Right ventricle myocardium inferior (tissue), 1 donor: ENCODE measurements around the gene UBASH3B. TPM values are rescaled to one million over a fixed set of nuclear protein-coding genes. Genes with fewer than 3 reads are reported as not detected.

ENCODE experiments used
- ATAC-seq: fragments of 200-7000 bp; cut with Tn5 transposase; one replicate; pipeline ENCODE4 v1.9.1; 2020; ENCODE audit warnings: mild to moderate bottlenecking, moderate library complexity
- DNase-seq: peaks from one replicate; pipeline ENCODE4 v3.0.0; 2021; ENCODE audit errors: missing footprints
- intact Hi-C: fragments of 100-400 bp; cut with DNase I; formaldehyde crosslinking; loops from one replicate; pipeline ENCODE4 v1.11.0; 2022
- total RNA-seq: library from RNA; stranded (reverse); fragmentation: NEBNext Ultra II Directional; extraction: Animal tissue kit (Norgen Biotek cat#: 25700); gene quantifications from one replicate; pipeline ENCODE4 v1.2.1, GENCODE V29; 2021
- donor health status: DM: no; HTN: yes; CAD: no; lungs with severe emphysema.

UBASH3B gene
- total RNA-seq, 1 donor from 2014 or later, result 3.5 TPM

- no peak for ATAC-seq
These were observed 135.9 kb downstream of the UBASH3B start for GRCh38 chr11:122791411-122791810.

GRCh38 chr11:122791836-122792235 lies 136.3 kb downstream of the UBASH3B start:
- ATAC-seq, result no peak
- intact Hi-C loops, result no loop called here
- DNase-seq, result no peak

More at GRCh38 chr11:122791411-122791810, 135.9 kb downstream of the UBASH3B start:
- intact Hi-C loops, result no loop called here
- DNase-seq, result no peak

GRCh38 chr11:122793515-122793914 lies 138.0 kb downstream of the UBASH3B start:
- no peak for DNase-seq
- no peak for ATAC-seq
- intact Hi-C loops, result no loop called here

- ATAC-seq (no peak), DNase-seq (no peak)
These were observed 139.8 kb downstream of the UBASH3B start for GRCh38 chr11:122795307-122795706.

GRCh38 chr11:122796128-122796717 lies 140.7 kb downstream of the UBASH3B start:
- DNase-seq (peak; percentile 74), ATAC-seq (no peak)
- intact Hi-C loops, result no loop called here

More at GRCh38 chr11:122795307-122795706, 139.8 kb downstream of the UBASH3B start:
- intact Hi-C loops, result no loop called here

GRCh38 chr11:122797651-122798050 lies 142.1 kb downstream of the UBASH3B start:
- intact Hi-C loops, result loop anchor here (1.0 kb wide), 1 partner anchor 57 kb away; no protein-coding TSS in a partner anchor
- DNase-seq (no peak), ATAC-seq (no peak)

- DNase-seq (no peak), ATAC-seq (no peak)
- intact Hi-C loops, result no loop called here
These were observed 144.0 kb downstream of the UBASH3B start for GRCh38 chr11:122799406-122800105.

GRCh38 chr11:122802876-122803275 lies 147.4 kb downstream of the UBASH3B start:
- no peak for DNase-seq
- intact Hi-C loops, result no loop called here
- no peak for ATAC-seq

GRCh38 chr11:122803306-122803705 lies 147.8 kb downstream of the UBASH3B start:
- no peak for ATAC-seq
- intact Hi-C loops, result no loop called here
- no peak for DNase-seq

- intact Hi-C loops, result no loop called here
- ATAC-seq, result no peak
- DNase-seq, result no peak
These were observed 148.2 kb downstream of the UBASH3B start for GRCh38 chr11:122803716-122804115.

- ATAC-seq (no peak), DNase-seq (no peak)
- intact Hi-C loops, result no loop called here
These were observed 148.6 kb downstream of the UBASH3B start for GRCh38 chr11:122804161-122804560.

GRCh38 chr11:122804796-122805195 lies 149.3 kb downstream of the UBASH3B start:
- intact Hi-C loops, result no loop called here
- ATAC-seq, result no peak
- DNase-seq, result no peak

GRCh38 chr11:122807731-122808477 lies 152.4 kb downstream of the UBASH3B start:
- DNase-seq (no peak), ATAC-seq (no peak)
- intact Hi-C loops, result no loop called here

GRCh38 chr11:122808478-122808869 lies 153.0 kb downstream of the UBASH3B start:
- ATAC-seq (no peak), DNase-seq (no peak)
- intact Hi-C loops, result no loop called here

GRCh38 chr11:122809866-122810265 lies 154.3 kb downstream of the UBASH3B start:
- intact Hi-C loops, result no loop called here
- DNase-seq (no peak), ATAC-seq (no peak)

GRCh38 chr11:122811721-122812120 lies 156.2 kb downstream of the UBASH3B start:
- DNase-seq, result no peak
- ATAC-seq, result no peak
- intact Hi-C loops, result no loop called here

- DNase-seq (no peak), ATAC-seq (no peak)
- intact Hi-C loops, result no loop called here
These were observed 157.1 kb downstream of the UBASH3B start for GRCh38 chr11:122812638-122813037.

GRCh38 chr11:122813176-122813893 lies 157.8 kb downstream of the UBASH3B start:
- ATAC-seq (no peak), DNase-seq (no peak)
- intact Hi-C loops, result no loop called here

- no peak for ATAC-seq
- intact Hi-C loops, result no loop called here
- DNase-seq, result no peak
These were observed 158.4 kb downstream of the UBASH3B start for GRCh38 chr11:122813894-122814270.
